Neural crest cell (in vitro differentiated cells): Measurements from ENCODE around the gene LRRC56. TPM values are rescaled to one million over a fixed set of nuclear protein-coding genes. Genes with fewer than 3 reads are reported as not detected.
A peak's percentile ranks its signal among the peaks of the same experiment; 100 is the strongest.

ENCODE experiments used
- DNase-seq: peaks from one replicate; pipeline ENCODE4 v3.0.0; 2021; ENCODE audit warnings: low read depth, mixed read lengths, low spot score
- H3K27ac Mint-ChIP-seq: one replicate; pipeline ENCODE4 v1.8.0; 2021; ENCODE audit warnings: mild to moderate bottlenecking, mixed read lengths; ENCODE audit not compliant: unreplicated experiment
- H3K27me3 Mint-ChIP-seq: 2 replicates; pipeline ENCODE4 v1.8.0; 2021; ENCODE audit warnings: low read depth, mild to moderate bottlenecking, mixed read lengths
- H3K36me3 Mint-ChIP-seq: 2 replicates; pipeline ENCODE4 v1.8.0; 2021; ENCODE audit warnings: low read depth, mild to moderate bottlenecking, mixed read lengths
- H3K4me1 Mint-ChIP-seq: 2 replicates; pipeline ENCODE4 v1.8.0; 2021; ENCODE audit warnings: mixed read lengths
- H3K4me3 Mint-ChIP-seq: one replicate; pipeline ENCODE4 v1.8.0; 2021; ENCODE audit warnings: mild to moderate bottlenecking, mixed read lengths
- H3K9me3 Mint-ChIP-seq: 2 replicates; pipeline ENCODE4 v1.8.0; 2021; ENCODE audit warnings: mixed read lengths
- total RNA-seq: library from RNA; stranded (reverse); gene quantifications from 2 replicates; pipeline ENCODE4 v1.2.1, GENCODE V29; 2021
- TF ChIP-seq, protein P1 (sequence below): fragments of 200-600 bp; sonication (generic); conservative IDR thresholded peaks from 2 replicates; pipeline ENCODE4 v1.5.0; 2021; ENCODE audit warnings: antibody characterized with exemption, mild to moderate bottlenecking

Gene LRRC56
- total RNA-seq, 1 donor from 2014 or later = 2.1 TPM

DNA sequence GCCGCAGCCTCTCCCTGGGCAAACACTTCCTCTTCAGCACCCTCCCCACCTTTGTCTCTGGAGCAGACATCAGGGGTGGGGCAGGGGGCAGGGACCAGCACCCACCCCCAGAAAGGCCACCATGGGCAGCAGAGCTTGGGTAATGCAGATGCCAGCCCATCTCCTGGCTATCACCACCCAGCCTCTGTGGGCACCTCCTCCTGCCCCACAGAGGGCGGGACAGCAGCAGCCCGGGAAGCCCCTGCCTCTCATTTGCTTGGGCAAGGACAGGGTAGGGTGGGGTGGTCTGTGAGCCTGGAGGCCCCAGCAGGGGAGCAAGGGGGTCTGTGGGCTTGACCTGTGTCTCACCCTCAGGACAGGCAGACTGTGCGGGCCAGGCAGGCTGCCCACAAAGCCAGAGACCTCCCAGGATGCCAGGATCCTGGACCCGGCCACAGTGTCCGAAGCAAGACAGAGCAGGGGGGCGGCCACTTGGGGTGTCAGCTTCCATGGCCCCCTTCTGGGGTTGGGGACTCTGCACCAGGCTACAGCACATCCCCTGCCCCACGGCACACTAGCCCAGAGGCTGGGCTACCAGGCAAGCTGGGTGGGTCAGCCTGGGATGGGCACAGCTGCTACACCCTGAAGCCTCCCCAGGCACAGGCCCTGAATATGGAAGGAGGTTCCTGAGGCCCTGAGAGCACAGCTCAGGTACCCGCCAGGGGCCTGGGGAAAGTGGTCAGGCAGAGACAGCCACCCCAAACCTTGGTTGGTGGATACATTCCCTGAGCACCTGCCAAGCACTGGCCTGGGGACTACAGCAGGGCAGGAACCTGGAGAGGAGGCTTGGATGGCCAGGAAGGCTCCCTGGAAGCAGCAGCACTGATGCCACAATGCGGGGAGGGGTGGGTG is 34.8 kb upstream of the LRRC56 start:
- TF ChIP-seq, protein P1, sequence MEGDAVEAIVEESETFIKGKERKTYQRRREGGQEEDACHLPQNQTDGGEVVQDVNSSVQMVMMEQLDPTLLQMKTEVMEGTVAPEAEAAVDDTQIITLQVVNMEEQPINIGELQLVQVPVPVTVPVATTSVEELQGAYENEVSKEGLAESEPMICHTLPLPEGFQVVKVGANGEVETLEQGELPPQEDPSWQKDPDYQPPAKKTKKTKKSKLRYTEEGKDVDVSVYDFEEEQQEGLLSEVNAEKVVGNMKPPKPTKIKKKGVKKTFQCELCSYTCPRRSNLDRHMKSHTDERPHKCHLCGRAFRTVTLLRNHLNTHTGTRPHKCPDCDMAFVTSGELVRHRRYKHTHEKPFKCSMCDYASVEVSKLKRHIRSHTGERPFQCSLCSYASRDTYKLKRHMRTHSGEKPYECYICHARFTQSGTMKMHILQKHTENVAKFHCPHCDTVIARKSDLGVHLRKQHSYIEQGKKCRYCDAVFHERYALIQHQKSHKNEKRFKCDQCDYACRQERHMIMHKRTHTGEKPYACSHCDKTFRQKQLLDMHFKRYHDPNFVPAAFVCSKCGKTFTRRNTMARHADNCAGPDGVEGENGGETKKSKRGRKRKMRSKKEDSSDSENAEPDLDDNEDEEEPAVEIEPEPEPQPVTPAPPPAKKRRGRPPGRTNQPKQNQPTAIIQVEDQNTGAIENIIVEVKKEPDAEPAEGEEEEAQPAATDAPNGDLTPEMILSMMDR = no peak
- Mint-ChIP-seq H3K4me1 (peaks cover 12% of the 10 kb centered on the region), H3K27me3 (peaks cover 3% of the 10 kb centered on the region), H3K27ac (no peak overlapping the region), H3K4me3 (peak overlapping the region; percentile 49), H3K36me3 (peaks cover 9% of the 10 kb centered on the region), H3K9me3 (peaks cover 3% of the 10 kb centered on the region)
- DNase-seq = no peak

DNA sequence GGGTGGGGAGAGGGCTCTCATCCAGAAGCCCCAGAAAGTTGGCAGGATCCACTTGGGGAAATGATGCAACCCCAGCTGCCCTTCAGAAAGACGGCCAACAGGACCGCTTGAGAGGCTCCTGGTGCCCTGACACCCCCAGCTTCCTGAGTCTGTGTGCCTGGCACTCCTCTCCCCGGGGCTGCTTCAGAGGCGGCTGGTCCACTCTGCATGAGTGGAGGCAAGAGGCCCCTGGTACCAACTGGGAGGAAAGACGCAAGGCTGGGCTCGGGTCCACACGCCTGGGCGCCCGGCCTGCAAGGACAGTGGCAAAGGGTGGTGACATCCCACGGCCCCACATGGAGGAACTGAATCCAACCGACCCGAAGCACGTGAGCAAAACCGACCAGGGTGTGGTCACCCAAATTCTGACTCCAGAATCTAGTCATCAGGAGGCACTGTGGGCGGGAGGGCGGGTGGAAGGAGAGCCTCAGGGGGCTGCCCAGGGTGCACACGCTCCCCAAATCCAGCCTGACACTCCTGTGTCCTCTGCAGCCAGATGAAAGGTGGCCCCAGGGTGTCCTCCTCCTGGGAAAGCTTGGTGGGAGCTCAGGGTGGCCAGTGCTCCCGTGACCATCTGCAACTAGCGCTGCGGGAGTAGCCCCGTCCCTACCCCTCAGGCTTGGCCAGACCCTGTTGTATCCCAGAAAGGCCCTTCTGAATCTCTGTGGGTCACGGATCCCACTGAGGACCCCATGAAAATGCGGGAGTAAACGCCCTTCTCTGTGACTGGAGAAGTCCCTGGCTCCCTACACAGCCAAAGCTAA is 33.9 kb upstream of the LRRC56 start:
- Mint-ChIP-seq H3K36me3 (peaks cover 3% of the 10 kb centered on the region), H3K27ac (no peak overlapping the region), H3K27me3 (peaks cover 3% of the 10 kb centered on the region), H3K9me3 (no peaks in the 10 kb centered on the region), H3K4me3 (peak overlapping the region; percentile 38), H3K4me1 (peaks cover 17% of the 10 kb centered on the region)
- TF ChIP-seq, protein P1 = no peak
- DNase-seq = no peak

GRCh38 chr11:504053-504993 is 33.0 kb upstream of the LRRC56 start:
- TF ChIP-seq, protein P1 = no peak
- no peaks in the 10 kb centered on the region for H3K9me3 Mint-ChIP-seq
- no peak for DNase-seq
- peak overlapping the region; percentile 98 for H3K4me3 Mint-ChIP-seq
- no peak overlapping the region for H3K27ac Mint-ChIP-seq
- peaks cover 2% of the 10 kb centered on the region for H3K36me3 Mint-ChIP-seq
- peaks cover 3% of the 10 kb centered on the region for H3K27me3 Mint-ChIP-seq
- H3K4me1 Mint-ChIP-seq = peaks cover 17% of the 10 kb centered on the region

DNA sequence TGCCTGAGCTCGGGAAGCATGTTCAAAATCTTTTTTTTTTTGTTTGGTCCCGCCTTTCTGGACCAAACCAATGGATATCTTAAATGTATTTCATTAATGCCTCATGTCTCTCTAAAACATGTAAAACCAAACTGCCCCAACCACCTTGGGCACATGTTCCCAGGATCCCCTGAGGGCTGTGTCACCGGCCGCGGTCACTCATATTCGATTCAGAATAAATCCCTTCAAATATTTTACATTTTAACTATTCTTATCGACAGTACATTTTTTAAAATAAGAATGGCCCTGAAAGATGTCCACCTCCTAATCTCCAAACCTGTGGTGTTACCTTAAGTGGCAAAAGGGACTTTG is 32.4 kb upstream of the LRRC56 start:
- no peak for DNase-seq
- Mint-ChIP-seq H3K27ac (no peak overlapping the region), H3K27me3 (peaks cover 3% of the 10 kb centered on the region), H3K9me3 (no peaks in the 10 kb centered on the region), H3K4me3 (peak overlapping the region; percentile 98), H3K4me1 (peaks cover 19% of the 10 kb centered on the region), H3K36me3 (peaks cover 5% of the 10 kb centered on the region)
- TF ChIP-seq, protein P1 = no peak
